Left ventricle myocardium inferior (tissue), 1 donor: ENCODE measurements around the gene DMAC2. TPM values are rescaled to one million over a fixed set of nuclear protein-coding genes. Genes with fewer than 3 reads are reported as not detected.
"Not testable (repeated sequence)": the region's sequence is repeated elsewhere in the genome, so short reads cannot be mapped to it uniquely, and the experiment has no call there.

Experiments
- DNase-seq: peaks from one replicate; pipeline ENCODE4 v3.0.0-alpha.2; 2020
- H3K27ac ChIP-seq: fragments of 200-600 bp; replicated peaks from 2 replicates; pipeline ENCODE4 v1.8.0; 2021
- H3K27me3 ChIP-seq: fragments of 200-600 bp; 2 replicates; pipeline ENCODE4 v1.8.0; 2021; ENCODE audit warnings: low read depth
- H3K36me3 ChIP-seq: fragments of 200-600 bp; 2 replicates; pipeline ENCODE4 v1.8.0; 2021
- H3K4me1 ChIP-seq: fragments of 200-600 bp; 2 replicates; pipeline ENCODE4 v1.8.0; 2021
- H3K4me3 ChIP-seq: fragments of 200-600 bp; 2 replicates; pipeline ENCODE4 v1.8.0; 2021; ENCODE audit warnings: mild to moderate bottlenecking, moderate library complexity
- H3K9me3 ChIP-seq: fragments of 200-600 bp; replicated peaks from 2 replicates; pipeline ENCODE4 v1.8.0; 2021
- intact Hi-C: fragments of 100-400 bp; cut with micrococcal nuclease; formaldehyde crosslinking; loops from one replicate; pipeline ENCODE4 v1.11.0; 2022
- total RNA-seq: library from RNA; stranded (reverse); fragmentation: NEBNext Ultra II Directional; extraction: Animal tissue kit (Norgen Biotek cat#: 25700); gene quantifications from one replicate; pipeline ENCODE4 v1.2.1, GENCODE V29; 2021
- TF ChIP-seq, protein P1 (sequence below): fragments of 200-600 bp; IDR thresholded peaks from 2 replicates; pipeline ENCODE4 v1.8.0; 2021; ENCODE audit warnings: antibody characterized with exemption, mild to moderate bottlenecking, borderline replicate concordance
- donor health status: DM: no; HTN: yes; CAD: no; lungs with severe emphysema.

DMAC2 gene
- total RNA-seq, 1 donor from 2014 or later = 125 TPM

DNA sequence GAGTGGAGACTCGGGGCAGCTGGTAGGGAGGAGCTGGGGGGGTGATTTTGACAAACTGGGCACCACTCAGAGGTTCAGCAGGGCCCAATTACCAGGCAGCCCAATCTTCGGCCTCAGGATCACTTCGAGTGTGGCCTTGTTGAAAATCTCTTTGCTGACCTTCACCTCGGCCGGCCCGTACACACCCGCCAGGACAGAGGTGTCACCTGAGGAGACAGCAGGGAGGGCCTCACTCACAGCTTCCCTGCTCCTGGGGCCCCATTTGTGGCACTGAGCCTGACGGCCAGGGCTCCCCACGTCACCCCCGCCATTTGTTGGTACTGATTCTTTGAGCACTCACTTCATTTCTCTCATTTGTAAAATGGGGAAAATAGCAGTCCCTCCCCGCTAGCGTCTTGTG is 46.9 kb downstream of the DMAC2 start:
- no peaks in the 10 kb centered on the region for H3K27me3 ChIP-seq
- peak overlapping the region; percentile 51 for H3K27ac ChIP-seq
- H3K36me3 ChIP-seq = peaks cover 45% of the 10 kb centered on the region
- H3K4me1 ChIP-seq = peaks cover 22% of the 10 kb centered on the region
- TF ChIP-seq, protein P1, sequence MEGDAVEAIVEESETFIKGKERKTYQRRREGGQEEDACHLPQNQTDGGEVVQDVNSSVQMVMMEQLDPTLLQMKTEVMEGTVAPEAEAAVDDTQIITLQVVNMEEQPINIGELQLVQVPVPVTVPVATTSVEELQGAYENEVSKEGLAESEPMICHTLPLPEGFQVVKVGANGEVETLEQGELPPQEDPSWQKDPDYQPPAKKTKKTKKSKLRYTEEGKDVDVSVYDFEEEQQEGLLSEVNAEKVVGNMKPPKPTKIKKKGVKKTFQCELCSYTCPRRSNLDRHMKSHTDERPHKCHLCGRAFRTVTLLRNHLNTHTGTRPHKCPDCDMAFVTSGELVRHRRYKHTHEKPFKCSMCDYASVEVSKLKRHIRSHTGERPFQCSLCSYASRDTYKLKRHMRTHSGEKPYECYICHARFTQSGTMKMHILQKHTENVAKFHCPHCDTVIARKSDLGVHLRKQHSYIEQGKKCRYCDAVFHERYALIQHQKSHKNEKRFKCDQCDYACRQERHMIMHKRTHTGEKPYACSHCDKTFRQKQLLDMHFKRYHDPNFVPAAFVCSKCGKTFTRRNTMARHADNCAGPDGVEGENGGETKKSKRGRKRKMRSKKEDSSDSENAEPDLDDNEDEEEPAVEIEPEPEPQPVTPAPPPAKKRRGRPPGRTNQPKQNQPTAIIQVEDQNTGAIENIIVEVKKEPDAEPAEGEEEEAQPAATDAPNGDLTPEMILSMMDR = no peak
- no peaks in the 10 kb centered on the region for H3K9me3 ChIP-seq
- intact Hi-C loops = no loop called here
- no peak overlapping the region for H3K4me3 ChIP-seq
- DNase-seq = peak; percentile 24

- DNase-seq = no peak
- peaks cover 45% of the 10 kb centered on the region for H3K36me3 ChIP-seq
These were observed 48.1 kb downstream of the DMAC2 start for GRCh38 chr19:41391618-41392017.

GRCh38 chr19:41386442-41386841 is 53.3 kb downstream of the DMAC2 start:
- intact Hi-C loops = no loop called here
- Histone ChIP-seq H3K27ac (no peak overlapping the region), H3K9me3 (no peaks in the 10 kb centered on the region), H3K4me1 (no peaks in the 10 kb centered on the region), H3K4me3 (no peak overlapping the region), H3K36me3 (peaks cover 49% of the 10 kb centered on the region), H3K27me3 (no peaks in the 10 kb centered on the region)
- TF ChIP-seq, protein P1 = no peak
- peak; percentile 22 for DNase-seq

More at GRCh38 chr19:41391618-41392017, 48.1 kb downstream of the DMAC2 start:
- intact Hi-C loops = no loop called here
- Histone ChIP-seq H3K4me3 (no peak overlapping the region), H3K4me1 (peaks cover 15% of the 10 kb centered on the region), H3K27me3 (no peaks in the 10 kb centered on the region), H3K9me3 (no peaks in the 10 kb centered on the region), H3K27ac (no peak overlapping the region)
- TF ChIP-seq, protein P1 = no peak

DNA sequence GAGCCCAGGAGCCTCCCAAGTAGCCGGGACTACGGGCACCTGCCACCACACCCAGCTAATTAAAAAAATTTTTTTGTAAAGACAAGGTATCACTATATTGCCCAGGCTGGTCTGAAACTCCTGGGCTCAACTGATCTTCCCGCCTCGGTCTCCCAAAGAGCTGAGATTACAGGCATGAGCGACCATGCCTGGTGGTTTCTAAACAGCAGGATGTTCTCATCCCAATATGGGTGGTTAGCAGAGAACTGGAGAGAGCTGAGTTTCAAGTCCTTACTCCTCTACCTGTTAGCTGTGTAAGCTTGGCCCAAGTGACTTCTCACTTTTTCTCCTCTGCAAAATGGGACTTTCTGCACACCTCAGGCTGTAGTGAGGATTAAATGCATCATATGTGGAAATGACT is 55.4 kb downstream of the DMAC2 start:
- H3K27me3 ChIP-seq = no peaks in the 10 kb centered on the region
- peaks cover 28% of the 10 kb centered on the region for H3K36me3 ChIP-seq
- no peak overlapping the region for H3K27ac ChIP-seq
- intact Hi-C loops = no loop called here
- no peak for DNase-seq
- no peak overlapping the region for H3K4me3 ChIP-seq
- TF ChIP-seq, protein P1 = no peak
- H3K4me1 ChIP-seq = no peaks in the 10 kb centered on the region
- H3K9me3 ChIP-seq = no peaks in the 10 kb centered on the region

- DNase-seq, intact Hi-C loops, H3K27ac ChIP-seq, H3K4me3 ChIP-seq, H3K9me3 ChIP-seq, H3K4me1 ChIP-seq, H3K27me3 ChIP-seq: not testable (repeated sequence)
- H3K36me3 ChIP-seq = peaks cover 13% of the 10 kb centered on the region
These were observed 58.2 kb downstream of the DMAC2 start for GRCh38 chr19:41381536-41381935.

Other genes with a start within 250 kb of the DMAC2 start
- 0.44 TPM for gene CYP2S1, start 246.7 kb downstream of the DMAC2 start, total RNA-seq
- 13.6 TPM for gene AXL, start 220.7 kb downstream of the DMAC2 start, total RNA-seq
- 103 TPM for gene HNRNPUL1, start 175.5 kb downstream of the DMAC2 start, total RNA-seq
- gene CCDC97, start 129.7 kb downstream of the DMAC2 start, total RNA-seq = 15.5 TPM
- 14.9 TPM for gene TGFB1, start 86.0 kb downstream of the DMAC2 start, total RNA-seq
- 2.5 TPM for gene B9D2, start 75.8 kb downstream of the DMAC2 start, total RNA-seq
- 2.8 TPM for gene TMEM91, start 63.4 kb downstream of the DMAC2 start, total RNA-seq
- 17.4 TPM for gene EXOSC5, start 42.6 kb downstream of the DMAC2 start, total RNA-seq
- gene BCKDHA, start 42.1 kb downstream of the DMAC2 start, total RNA-seq = 51.0 TPM
- 10.3 TPM for gene B3GNT8, start 12.5 kb downstream of the DMAC2 start, total RNA-seq
- gene ERICH4, start 3.2 kb upstream of the DMAC2 start, total RNA-seq = not detected
- 0.60 TPM for gene CEACAM21, start 136.3 kb upstream of the DMAC2 start, total RNA-seq
- 0.25 TPM for gene CEACAM4, start 187.2 kb upstream of the DMAC2 start, total RNA-seq
- gene CEACAM7, start 248.4 kb upstream of the DMAC2 start, total RNA-seq = 0.16 TPM